GM12878 (cell line): ENCODE data around the gene DPPA5.

ENCODE experiments used
- EP300 ChIP-seq, 2 experiments: fragments of 150-350 bp in 1 of 2; IDR thresholded peaks; 2 replicates each; pipeline ENCODE4 v1.6.1; 2011 to 2012; ENCODE audit warnings: low read depth in 2 of 2, low read length in 2 of 2, borderline replicate concordance in 1 of 2, improper control_type of control experiment in 1 of 2, inconsistent platforms in 1 of 2; ENCODE audit not compliant: control insufficient read depth in 1 of 2
- ESRRA ChIP-seq: IDR thresholded peaks from 2 replicates; pipeline ENCODE4 v1.6.1; 2012; ENCODE audit warnings: mild to moderate bottlenecking, low read length, improper control_type of control experiment
- HDAC6 ChIP-seq: fragments of 200-600 bp; sonication (generic); IDR thresholded peaks from one replicate; pipeline ENCODE4 v1.8.0; 2017; ENCODE audit warnings: antibody characterized with exemption; ENCODE audit not compliant: unreplicated experiment
- RAD21 ChIP-seq: IDR thresholded peaks from 2 replicates; pipeline ENCODE4 v1.6.1; 2011; ENCODE audit warnings: mild to moderate bottlenecking, low read depth, low read length, moderate library complexity; ENCODE audit not compliant: insufficient read depth
- SIN3A ChIP-seq: IDR thresholded peaks from 2 replicates; pipeline ENCODE4 v1.6.1; 2012; ENCODE audit warnings: low read depth, low read length, improper control_type of control experiment
- YY1 ChIP-seq: IDR thresholded peaks from 2 replicates; pipeline ENCODE4 v1.6.1; 2011; ENCODE audit warnings: low read depth, mild to moderate bottlenecking, low read length
- ZZZ3 ChIP-seq: IDR thresholded peaks from 2 replicates; pipeline ENCODE4 v1.6.1; 2011; ENCODE audit warnings: low read depth; ENCODE audit not compliant: control insufficient read depth, insufficient read length
- TF ChIP-seq, protein P1 (sequence below), 3 experiments: IDR thresholded peaks in 2 of 3; conservative IDR thresholded peaks in 1 of 3; 2 replicates each; pipeline ENCODE4 v1.5.1; 2011; ENCODE audit warnings: low read depth in 3 of 3, low read length in 3 of 3, mild to moderate bottlenecking in 3 of 3, control low read depth in 2 of 3, moderate library complexity in 2 of 3, inconsistent platforms in 1 of 3, mixed read lengths in 1 of 3; ENCODE audit not compliant: control insufficient read depth in 2 of 3, insufficient read depth in 1 of 3; ENCODE audit errors: extremely low read depth in 1 of 3
- TF ChIP-seq, protein P2 (sequence below): fragments of 450-650 bp; IDR thresholded peaks from 2 replicates; pipeline ENCODE4 v1.6.1; 2016; ENCODE audit warnings: mild to moderate bottlenecking

DNA sequence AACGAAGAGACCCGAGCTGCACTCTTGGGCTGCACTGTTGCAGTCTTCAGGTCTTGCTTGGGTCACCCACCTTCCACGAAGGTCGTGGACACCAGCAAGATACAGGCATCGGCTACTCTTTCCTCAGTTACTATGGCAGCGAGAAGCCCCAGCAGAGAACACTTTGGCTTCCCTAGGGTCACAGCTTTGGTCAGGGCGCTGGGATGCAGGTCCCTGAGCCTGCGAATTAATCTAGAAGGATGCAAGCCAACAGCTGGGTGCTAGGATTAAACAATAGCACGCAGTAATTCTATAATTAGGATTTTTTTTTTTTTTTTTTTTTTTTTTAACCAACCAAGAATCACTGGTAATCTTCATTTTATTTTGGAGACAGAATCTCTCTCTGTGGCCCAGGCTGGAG is 10.5 kb upstream of the DPPA5 start:
- TF ChIP-seq YY1 (no peak), SIN3A (no peak), ESRRA (no peak), HDAC6 (no peak), ZZZ3 (no peak), RAD21 (no peak), EP300 (IDR thresholded peaks at IDR 0.05; ENCODE audit: borderline replicate concordance in 1 of 2, control insufficient read depth in 1 of 2, low read depth in 2 of 2, low read length in 2 of 2) (no peak)
- TF ChIP-seq, protein P1, sequence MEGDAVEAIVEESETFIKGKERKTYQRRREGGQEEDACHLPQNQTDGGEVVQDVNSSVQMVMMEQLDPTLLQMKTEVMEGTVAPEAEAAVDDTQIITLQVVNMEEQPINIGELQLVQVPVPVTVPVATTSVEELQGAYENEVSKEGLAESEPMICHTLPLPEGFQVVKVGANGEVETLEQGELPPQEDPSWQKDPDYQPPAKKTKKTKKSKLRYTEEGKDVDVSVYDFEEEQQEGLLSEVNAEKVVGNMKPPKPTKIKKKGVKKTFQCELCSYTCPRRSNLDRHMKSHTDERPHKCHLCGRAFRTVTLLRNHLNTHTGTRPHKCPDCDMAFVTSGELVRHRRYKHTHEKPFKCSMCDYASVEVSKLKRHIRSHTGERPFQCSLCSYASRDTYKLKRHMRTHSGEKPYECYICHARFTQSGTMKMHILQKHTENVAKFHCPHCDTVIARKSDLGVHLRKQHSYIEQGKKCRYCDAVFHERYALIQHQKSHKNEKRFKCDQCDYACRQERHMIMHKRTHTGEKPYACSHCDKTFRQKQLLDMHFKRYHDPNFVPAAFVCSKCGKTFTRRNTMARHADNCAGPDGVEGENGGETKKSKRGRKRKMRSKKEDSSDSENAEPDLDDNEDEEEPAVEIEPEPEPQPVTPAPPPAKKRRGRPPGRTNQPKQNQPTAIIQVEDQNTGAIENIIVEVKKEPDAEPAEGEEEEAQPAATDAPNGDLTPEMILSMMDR (IDR thresholded peaks at IDR 0.05 in 2 of 3, conservative IDR thresholded peaks at IDR 0.05 in 1 of 3; ENCODE audit: control insufficient read depth in 2 of 3, extremely low read depth in 1 of 3, insufficient read depth in 1 of 3, low read depth in 3 of 3, low read length in 3 of 3), result no peak
- TF ChIP-seq, protein P2, sequence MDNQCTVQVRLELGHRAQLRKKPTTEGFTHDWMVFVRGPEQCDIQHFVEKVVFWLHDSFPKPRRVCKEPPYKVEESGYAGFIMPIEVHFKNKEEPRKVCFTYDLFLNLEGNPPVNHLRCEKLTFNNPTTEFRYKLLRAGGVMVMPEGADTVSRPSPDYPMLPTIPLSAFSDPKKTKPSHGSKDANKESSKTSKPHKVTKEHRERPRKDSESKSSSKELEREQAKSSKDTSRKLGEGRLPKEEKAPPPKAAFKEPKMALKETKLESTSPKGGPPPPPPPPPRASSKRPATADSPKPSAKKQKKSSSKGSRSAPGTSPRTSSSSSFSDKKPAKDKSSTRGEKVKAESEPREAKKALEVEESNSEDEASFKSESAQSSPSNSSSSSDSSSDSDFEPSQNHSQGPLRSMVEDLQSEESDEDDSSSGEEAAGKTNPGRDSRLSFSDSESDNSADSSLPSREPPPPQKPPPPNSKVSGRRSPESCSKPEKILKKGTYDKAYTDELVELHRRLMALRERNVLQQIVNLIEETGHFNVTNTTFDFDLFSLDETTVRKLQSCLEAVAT, result no peak
